Kidney (tissue), 14 donors: ENCODE measurements around the gene FBXW2. TPM values are rescaled to one million over a fixed set of nuclear protein-coding genes. Genes with fewer than 3 reads are reported as not detected.

Experiments
- DNase-seq, 5 donors: peaks; one replicate each; pipeline ENCODE4 v3.0.0-alpha.2; 2013 to 2020
- FAIRE-seq: peaks from 2 replicates; lab custom pipeline; 2012; peaks lifted over from hg19 to GRCh38; lab: Jason Lieb, UNC
- H3K27ac ChIP-seq, 2 donors: one replicate each; pipeline ENCODE4 v1.7.0; 2013; ENCODE audit warnings: low read depth in 2 of 2, low read length in 2 of 2, inconsistent platforms in 1 of 2
- H3K27me3 ChIP-seq: one replicate; pipeline ENCODE4 v1.7.1; 2013; ENCODE audit warnings: low read length, inconsistent platforms; ENCODE audit not compliant: control insufficient read depth, insufficient read depth
- H3K36me3 ChIP-seq, 3 donors: one replicate each; pipeline versions ENCODE4 v1.7.0 to v1.7.1; 2013; ENCODE audit warnings: low read length in 3 of 3, control low read depth in 1 of 3, inconsistent platforms in 1 of 3; ENCODE audit not compliant: insufficient read depth in 3 of 3, control insufficient read depth in 2 of 3
- H3K4me1 ChIP-seq, 3 donors: one replicate each; pipeline versions ENCODE4 v1.7.0 to v1.7.1; 2013; ENCODE audit warnings: low read length in 3 of 3, inconsistent platforms in 1 of 3, low read depth in 1 of 3; ENCODE audit not compliant: control insufficient read depth in 2 of 3, insufficient read depth in 2 of 3
- H3K4me3 ChIP-seq, 3 donors: one replicate each; pipeline versions ENCODE4 v1.7.0 to v1.8.1; 2013; ENCODE audit warnings: low read length in 3 of 3, control low read depth in 1 of 3, inconsistent platforms in 1 of 3
- H3K9ac ChIP-seq, 3 donors: one replicate each; pipeline versions ENCODE4 v1.7.0 to v1.7.1; 2013; ENCODE audit warnings: low read length in 3 of 3, control low read depth in 1 of 3, inconsistent platforms in 1 of 3
- H3K9me3 ChIP-seq, 3 donors: one replicate each; pipeline versions ENCODE4 v1.7.0 to v1.7.1; 2013; ENCODE audit warnings: low read length in 3 of 3, control low read depth in 1 of 3, inconsistent platforms in 1 of 3; ENCODE audit not compliant: control insufficient read depth in 2 of 3, insufficient read depth in 1 of 3
- intact Hi-C: fragments of 100-400 bp; cut with DNase I; formaldehyde crosslinking; loops from one replicate; pipeline ENCODE4 v1.11.1; 2022
- polyA plus RNA-seq: library from polyadenylated mRNA; stranded (reverse); fragments of 350-450 nt; fragmentation: Illumina TruSeq; extraction: RNeasy Lipid Tissue Mini Kit (QIAGEN cat#74804); gene quantifications from one replicate; pipeline ENCODE4 v1.2.3, GENCODE V29; 2014; ENCODE audit warnings: low read depth, low replicate concordance; ENCODE audit not compliant: insufficient read depth
- total RNA-seq: library from RNA; stranded (reverse); fragmentation: NEBNext Ultra II Directional; extraction: Animal tissue kit (Norgen Biotek cat#: 25700); gene quantifications from one replicate; pipeline ENCODE4 v1.2.1, GENCODE V29; 2021
- TF ChIP-seq, protein P1 (sequence below): IDR thresholded peaks from 3 replicates; pipeline ENCODE4 v1.5.1; 2012; ENCODE audit warnings: mild to moderate bottlenecking, moderate library complexity, borderline replicate concordance; ENCODE audit not compliant: insufficient read depth; ENCODE audit errors: extremely low read depth
- donor health status: control.
- donor health status: control.
- donor health status: control.
- donor health status: control.
- donor health status: control.
- donor health status: DM: yes; HTN: yes; CAD: no.
- donor health status: Normal renal cell carcinoma (clear cell type).

FBXW2 gene
- total and polyA plus RNA-seq, 2 donors from 2014 or later = 13.8 to 67.8 TPM

DNA sequence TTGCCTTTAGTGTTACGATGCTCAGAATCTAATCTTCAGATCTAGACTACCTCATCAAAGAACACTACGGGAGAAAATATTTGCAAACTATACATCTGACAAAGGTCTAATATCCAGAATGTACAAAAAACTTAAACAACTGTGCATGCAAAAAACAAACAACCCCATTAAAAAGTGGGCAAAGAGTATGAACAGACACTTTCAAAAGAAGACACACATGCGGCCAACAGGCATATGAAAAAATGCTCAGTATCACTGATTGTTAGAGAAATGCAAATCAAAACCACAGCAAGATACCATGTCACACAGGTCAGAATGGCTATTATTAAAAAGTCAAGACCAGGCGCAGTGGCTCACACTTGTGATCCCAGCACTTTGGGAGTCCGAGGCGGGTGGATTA lies 47.9 kb downstream of the FBXW2 start:
- TF ChIP-seq, protein P1, sequence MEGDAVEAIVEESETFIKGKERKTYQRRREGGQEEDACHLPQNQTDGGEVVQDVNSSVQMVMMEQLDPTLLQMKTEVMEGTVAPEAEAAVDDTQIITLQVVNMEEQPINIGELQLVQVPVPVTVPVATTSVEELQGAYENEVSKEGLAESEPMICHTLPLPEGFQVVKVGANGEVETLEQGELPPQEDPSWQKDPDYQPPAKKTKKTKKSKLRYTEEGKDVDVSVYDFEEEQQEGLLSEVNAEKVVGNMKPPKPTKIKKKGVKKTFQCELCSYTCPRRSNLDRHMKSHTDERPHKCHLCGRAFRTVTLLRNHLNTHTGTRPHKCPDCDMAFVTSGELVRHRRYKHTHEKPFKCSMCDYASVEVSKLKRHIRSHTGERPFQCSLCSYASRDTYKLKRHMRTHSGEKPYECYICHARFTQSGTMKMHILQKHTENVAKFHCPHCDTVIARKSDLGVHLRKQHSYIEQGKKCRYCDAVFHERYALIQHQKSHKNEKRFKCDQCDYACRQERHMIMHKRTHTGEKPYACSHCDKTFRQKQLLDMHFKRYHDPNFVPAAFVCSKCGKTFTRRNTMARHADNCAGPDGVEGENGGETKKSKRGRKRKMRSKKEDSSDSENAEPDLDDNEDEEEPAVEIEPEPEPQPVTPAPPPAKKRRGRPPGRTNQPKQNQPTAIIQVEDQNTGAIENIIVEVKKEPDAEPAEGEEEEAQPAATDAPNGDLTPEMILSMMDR = no peak
- Histone ChIP-seq H3K4me1 (no peaks in the 10 kb centered on the region), H3K36me3 (no peaks in the 10 kb centered on the region), H3K4me3 (no peak overlapping the region), H3K9ac (no peak overlapping the region), H3K9me3 (no peaks in the 10 kb centered on the region), H3K27ac (no peak overlapping the region), H3K27me3 (no peaks in the 10 kb centered on the region)
- FAIRE-seq (no peak), DNase-seq (no peak)
- intact Hi-C loops = no loop called here

DNA sequence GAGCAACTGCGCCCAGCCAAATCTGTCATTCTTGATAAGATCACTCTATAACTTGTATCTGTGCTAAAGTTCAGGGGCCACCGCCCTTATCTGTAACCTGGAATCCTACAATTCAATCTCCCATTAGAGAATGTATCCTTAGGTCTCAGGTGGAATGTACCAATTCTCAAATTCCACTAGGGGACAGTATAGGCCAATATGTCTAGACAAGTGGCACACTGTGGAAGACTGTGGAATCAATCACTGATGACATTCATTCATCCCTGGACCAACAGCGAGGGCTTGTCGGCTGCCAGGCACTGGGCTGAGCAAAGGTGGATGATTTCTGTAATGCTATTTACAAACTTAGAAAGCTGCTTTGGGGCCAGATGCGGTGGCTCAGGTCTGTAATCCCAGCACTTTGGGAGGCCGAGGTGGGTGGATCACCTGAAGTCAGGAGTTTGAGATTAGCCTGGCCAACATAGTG lies 50.2 kb downstream of the FBXW2 start:
- H3K27me3 ChIP-seq = no peaks in the 10 kb centered on the region
- intact Hi-C loops = no loop called here
- H3K36me3 ChIP-seq = no peaks in the 10 kb centered on the region
- H3K9me3 ChIP-seq = no peaks in the 10 kb centered on the region
- no peak overlapping the region for H3K9ac ChIP-seq
- DNase-seq (peak in 2 of 5 donors; percentile 13 to 30), FAIRE-seq (no peak)
- TF ChIP-seq, protein P1 = peak; percentile 47
- no peaks in the 10 kb centered on the region for H3K4me1 ChIP-seq
- no peak overlapping the region for H3K27ac ChIP-seq
- no peak overlapping the region for H3K4me3 ChIP-seq

DNA sequence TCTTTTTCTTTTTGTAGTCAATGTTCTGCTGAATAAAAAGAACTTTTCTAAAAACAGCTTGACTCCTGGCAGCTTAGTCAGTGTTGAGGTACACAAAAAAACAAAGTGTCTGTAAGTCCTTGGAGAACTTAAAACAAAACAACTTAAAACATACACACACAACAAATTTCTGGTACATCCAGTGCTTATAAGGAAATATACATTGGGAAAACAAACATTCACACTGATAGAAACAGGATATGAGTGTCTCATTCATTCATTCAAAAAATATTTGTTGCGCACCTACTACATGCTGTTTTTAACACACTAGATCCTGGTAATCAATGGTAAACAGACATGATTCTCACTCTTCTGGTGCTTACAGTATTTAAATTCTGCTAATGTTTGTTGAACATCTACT lies 51.5 kb downstream of the FBXW2 start:
- no peaks in the 10 kb centered on the region for H3K27me3 ChIP-seq
- H3K27ac ChIP-seq = no peak overlapping the region
- no peaks in the 10 kb centered on the region for H3K9me3 ChIP-seq
- H3K36me3 ChIP-seq = no peaks in the 10 kb centered on the region
- no peaks in the 10 kb centered on the region for H3K4me1 ChIP-seq
- no peak overlapping the region for H3K4me3 ChIP-seq
- H3K9ac ChIP-seq = no peak overlapping the region
- intact Hi-C loops = no loop called here
- FAIRE-seq (no peak), DNase-seq (no peak)
- TF ChIP-seq, protein P1 = no peak

DNA sequence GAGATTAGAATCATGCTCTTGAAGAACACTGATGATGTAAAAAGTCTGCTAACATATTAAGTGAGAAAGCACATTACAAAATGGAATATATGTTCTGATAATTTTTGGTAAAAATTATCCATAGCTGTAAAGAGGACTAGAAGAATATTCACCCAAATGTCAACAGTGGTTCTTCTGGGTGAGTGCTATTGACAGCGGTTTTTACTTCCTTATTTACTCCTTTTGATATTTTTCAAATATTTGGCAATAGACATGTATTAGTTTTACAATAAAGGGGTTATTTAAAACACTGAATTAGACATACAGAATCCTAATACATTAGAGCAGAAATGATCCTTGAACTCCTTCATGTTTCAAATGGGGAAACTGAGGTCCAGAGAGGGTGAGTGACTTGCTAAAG lies 52.0 kb downstream of the FBXW2 start:
- DNase-seq (no peak), FAIRE-seq (no peak)
- H3K9ac ChIP-seq = no peak overlapping the region
- H3K9me3 ChIP-seq = no peaks in the 10 kb centered on the region
- no peak overlapping the region for H3K27ac ChIP-seq
- H3K4me1 ChIP-seq = no peaks in the 10 kb centered on the region
- TF ChIP-seq, protein P1 = no peak
- H3K4me3 ChIP-seq = no peak overlapping the region
- intact Hi-C loops = no loop called here
- H3K27me3 ChIP-seq = no peaks in the 10 kb centered on the region
- no peaks in the 10 kb centered on the region for H3K36me3 ChIP-seq
